ENCODE results near the gene BPIFB2. TPM values are rescaled to one million over a fixed set of nuclear protein-coding genes. Genes with fewer than 3 reads are reported as not detected.

Gene BPIFB2
- polyA plus RNA-seq, 3 donors: not detected

- Mint-ChIP-seq H3K4me3 (no peak overlapping the region), H3K9me3 (peaks cover 0 to 2% (median 0%) of the 10 kb centered on the region in 7 donors), H3K27ac (peak overlapping the region in 1 of 7 donors; percentile 64), H3K4me1 (no peaks in the 10 kb centered on the region), H3K36me3 (no peaks in the 10 kb centered on the region), H3K27me3 (ENCODE audit: low read depth in 3 of 3) (peaks cover 1 to 4% (median 3%) of the 10 kb centered on the region in 3 donors)
- intact Hi-C loops (cut with micrococcal nuclease): no loop called here
- no peaks in the 10 kb centered on the region for H3K4me1 ChIP-seq (ENCODE audit: control insufficient read depth in 1 of 2, insufficient read depth in 2 of 2, low read length in 2 of 2)
- no peaks in the 10 kb centered on the region for H3K27me3 ChIP-seq (ENCODE audit: control insufficient read depth in 2 of 2, insufficient read depth in 2 of 2, low read length in 2 of 2)
- no CpG with 5 or more reads among the region's 2 CpGs for WGBS (ENCODE audit: insufficient coverage)
- no peak overlapping the region for H3K4me2 ChIP-seq (replicated peaks; ENCODE audit: extremely low read depth, low read length, poor library complexity, severe bottlenecking)
- H3K79me2 ChIP-seq (ENCODE audit: insufficient read depth, low read length): no peaks in the 10 kb centered on the region
- DNase-seq: no peak
- no peak overlapping the region for H3K27ac ChIP-seq (ENCODE audit: low read depth in 1 of 2, low read length in 2 of 2)
- H3K9me3 ChIP-seq (replicated peaks in 1 of 2; ENCODE audit: control insufficient read depth in 1 of 2, insufficient read depth in 1 of 2, low read length in 2 of 2): no peaks in the 10 kb centered on the region
- no peaks in the 10 kb centered on the region for H4K20me1 ChIP-seq (ENCODE audit: insufficient read depth, low read length)
- H2AFZ ChIP-seq (ENCODE audit: insufficient read depth, low read depth, low read length, poor library complexity, severe bottlenecking): no peak overlapping the region
- TF ChIP-seq, protein P1, sequence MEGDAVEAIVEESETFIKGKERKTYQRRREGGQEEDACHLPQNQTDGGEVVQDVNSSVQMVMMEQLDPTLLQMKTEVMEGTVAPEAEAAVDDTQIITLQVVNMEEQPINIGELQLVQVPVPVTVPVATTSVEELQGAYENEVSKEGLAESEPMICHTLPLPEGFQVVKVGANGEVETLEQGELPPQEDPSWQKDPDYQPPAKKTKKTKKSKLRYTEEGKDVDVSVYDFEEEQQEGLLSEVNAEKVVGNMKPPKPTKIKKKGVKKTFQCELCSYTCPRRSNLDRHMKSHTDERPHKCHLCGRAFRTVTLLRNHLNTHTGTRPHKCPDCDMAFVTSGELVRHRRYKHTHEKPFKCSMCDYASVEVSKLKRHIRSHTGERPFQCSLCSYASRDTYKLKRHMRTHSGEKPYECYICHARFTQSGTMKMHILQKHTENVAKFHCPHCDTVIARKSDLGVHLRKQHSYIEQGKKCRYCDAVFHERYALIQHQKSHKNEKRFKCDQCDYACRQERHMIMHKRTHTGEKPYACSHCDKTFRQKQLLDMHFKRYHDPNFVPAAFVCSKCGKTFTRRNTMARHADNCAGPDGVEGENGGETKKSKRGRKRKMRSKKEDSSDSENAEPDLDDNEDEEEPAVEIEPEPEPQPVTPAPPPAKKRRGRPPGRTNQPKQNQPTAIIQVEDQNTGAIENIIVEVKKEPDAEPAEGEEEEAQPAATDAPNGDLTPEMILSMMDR (IDR thresholded peaks at IDR 0.05): no peak
- H3K9ac ChIP-seq (ENCODE audit: insufficient read depth, low read length, poor library complexity, severe bottlenecking): no peak overlapping the region
- no peaks in the 10 kb centered on the region for H3K36me3 ChIP-seq (replicated peaks in 1 of 2; ENCODE audit: control insufficient read depth in 1 of 2, insufficient read depth in 2 of 2, low read length in 2 of 2)
- no peak overlapping the region for H3K4me3 ChIP-seq (replicated peaks in 1 of 3; ENCODE audit: low read depth in 2 of 3, low read length in 3 of 3)
Observed at GRCh38 chr20:33054791-33055190, 47.3 kb downstream of the BPIFB2 start.

GRCh38 chr20:33059136-33059535 lies 51.6 kb downstream of the BPIFB2 start:
- Histone ChIP-seq H3K79me2 (ENCODE audit: insufficient read depth, low read length) (no peaks in the 10 kb centered on the region), H4K20me1 (ENCODE audit: insufficient read depth, low read length) (no peaks in the 10 kb centered on the region), H3K27ac (ENCODE audit: low read depth in 1 of 2, low read length in 2 of 2) (no peak overlapping the region), H3K4me1 (ENCODE audit: control insufficient read depth in 1 of 2, insufficient read depth in 2 of 2, low read length in 2 of 2) (no peaks in the 10 kb centered on the region), H2AFZ (ENCODE audit: insufficient read depth, low read depth, low read length, poor library complexity, severe bottlenecking) (no peak overlapping the region), H3K27me3 (ENCODE audit: control insufficient read depth in 2 of 2, insufficient read depth in 2 of 2, low read length in 2 of 2) (no peaks in the 10 kb centered on the region), H3K9ac (ENCODE audit: insufficient read depth, low read length, poor library complexity, severe bottlenecking) (no peak overlapping the region), H3K4me2 (replicated peaks; ENCODE audit: extremely low read depth, low read length, poor library complexity, severe bottlenecking) (no peak overlapping the region), H3K4me3 (replicated peaks in 1 of 3; ENCODE audit: low read depth in 2 of 3, low read length in 3 of 3) (no peak overlapping the region), H3K9me3 (replicated peaks in 1 of 2; ENCODE audit: control insufficient read depth in 1 of 2, insufficient read depth in 1 of 2, low read length in 2 of 2) (no peaks in the 10 kb centered on the region), H3K36me3 (replicated peaks in 1 of 2; ENCODE audit: control insufficient read depth in 1 of 2, insufficient read depth in 2 of 2, low read length in 2 of 2) (no peaks in the 10 kb centered on the region)
- intact Hi-C loops (cut with micrococcal nuclease): no loop called here
- WGBS (ENCODE audit: insufficient coverage): 100% methylated on average over 1 of the region's 7 CpGs
- no peaks in the 10 kb centered on the region for H3K36me3 Mint-ChIP-seq
- no peaks in the 10 kb centered on the region for H3K4me1 Mint-ChIP-seq
- TF ChIP-seq, protein P1 (IDR thresholded peaks at IDR 0.05): no peak
- H3K27me3 Mint-ChIP-seq (ENCODE audit: low read depth in 3 of 3): peaks cover 1 to 4% (median 3%) of the 10 kb centered on the region in 3 donors
- H3K9me3 Mint-ChIP-seq: peaks cover 0 to 2% (median 0%) of the 10 kb centered on the region in 7 donors
- no peak overlapping the region for H3K27ac Mint-ChIP-seq
- H3K4me3 Mint-ChIP-seq: no peak overlapping the region
- DNase-seq: no peak

Data from CD14-positive monocyte (primary cell).